PC-3 (cell line): ENCODE measurements around the gene KIT. TPM values are rescaled to one million over a fixed set of nuclear protein-coding genes. Genes with fewer than 3 reads are reported as not detected.
"Not testable (repeated sequence)": the region's sequence is repeated elsewhere in the genome, so short reads cannot be mapped to it uniquely, and the experiment has no call there.

Experiments used
- ATAC-seq: fragments of 200-7000 bp; cut with Tn5 transposase; 2 replicates; pipeline ENCODE4 v1.9.1; 2020; ENCODE audit warnings: mild to moderate bottlenecking, moderate library complexity
- BruUV-seq: library from RNA; stranded (reverse); fragments of 400-500 nt; replicated peaks from 2 replicates; lab custom pipeline; 2021; lab: Mats Ljungman, UMichigan
- CTCF ChIA-PET: fragments of 300-600 bp; sonication (Branson Sonifier 250); formaldehyde crosslinking; loops from one replicate; lab custom pipeline; 2022; ENCODE audit warnings: antibody characterized with exemption; lab: Charles Lee
- POLR2A ChIA-PET: fragments of 300-600 bp; sonication (Branson Sonifier 250); formaldehyde crosslinking; loops from one replicate; lab custom pipeline; 2022; ENCODE audit warnings: antibody characterized with exemption; ENCODE audit not compliant: unreplicated experiment; lab: Charles Lee
- DNase-seq: peaks from one replicate; pipeline ENCODE4 v3.0.0-alpha.2; 2015
- H2AFZ ChIP-seq: fragments of 300-600 bp; sonication (generic); 2 replicates; pipeline ENCODE4 v1.6.0; 2016; ENCODE audit warnings: antibody characterized with exemption, low read length
- H3F3A ChIP-seq: fragments of 300-600 bp; sonication (generic); one replicate; pipeline ENCODE4 v1.6.0; 2017; ENCODE audit warnings: antibody characterized with exemption, low read length, control low read depth, mild to moderate bottlenecking; ENCODE audit not compliant: unreplicated experiment
- H3K27ac ChIP-seq: fragments of 300-600 bp; sonication (generic); 2 replicates; pipeline ENCODE4 v1.5.1; 2016; ENCODE audit warnings: mild to moderate bottlenecking, low read length
- H3K27me3 ChIP-seq: fragments of 300-600 bp; sonication (generic); 2 replicates; pipeline ENCODE4 v1.6.1; 2016; ENCODE audit warnings: low read length, mixed read lengths
- H3K36me3 ChIP-seq: fragments of 300-600 bp; sonication (generic); 2 replicates; pipeline ENCODE4 v1.6.1; 2016; ENCODE audit warnings: low read depth, mixed run types, low read length, mixed read lengths
- H3K4me1 ChIP-seq: fragments of 300-600 bp; sonication (generic); 2 replicates; pipeline ENCODE4 v1.5.1; 2016; ENCODE audit warnings: low read length; ENCODE audit not compliant: insufficient read depth
- H3K4me2 ChIP-seq: fragments of 300-600 bp; sonication (generic); 2 replicates; pipeline ENCODE4 v1.6.0; 2016; ENCODE audit warnings: low read length
- H3K4me3 ChIP-seq: fragments of 300-600 bp; sonication (generic); 2 replicates; pipeline ENCODE4 v1.5.1; 2016; ENCODE audit warnings: mild to moderate bottlenecking, low read length, mixed read lengths
- H3K79me2 ChIP-seq: fragments of 300-600 bp; sonication (generic); 2 replicates; pipeline ENCODE4 v1.6.1; 2017; ENCODE audit warnings: low read length, mixed read lengths
- H3K9ac ChIP-seq: fragments of 300-600 bp; sonication (generic); 2 replicates; pipeline ENCODE4 v1.6.0; 2016; ENCODE audit warnings: mild to moderate bottlenecking, low read length
- H3K9me2 ChIP-seq: fragments of 300-600 bp; sonication (generic); replicated peaks from 2 replicates; pipeline ENCODE4 v1.6.1; 2016; ENCODE audit warnings: mixed run types, low read length, mixed read lengths
- H3K9me3 ChIP-seq: fragments of 300-600 bp; sonication (generic); 2 replicates; pipeline ENCODE4 v1.6.1; 2016; ENCODE audit warnings: low read length, mixed read lengths
- H4K20me1 ChIP-seq: fragments of 300-600 bp; sonication (generic); 2 replicates; pipeline ENCODE4 v1.6.1; 2016; ENCODE audit warnings: low read length, mixed read lengths
- CTCF ChIP-seq: fragments of 300-600 bp; sonication (generic); conservative IDR thresholded peaks from 2 replicates; pipeline ENCODE4 v1.5.1; 2017; ENCODE audit warnings: antibody characterized with exemption, low read depth, mild to moderate bottlenecking, low read length
- EZH2 ChIP-seq: fragments of 300-600 bp; sonication (generic); IDR thresholded peaks from one replicate; pipeline ENCODE4 v1.6.1; 2017; ENCODE audit warnings: antibody characterized with exemption, mild to moderate bottlenecking, low read length; ENCODE audit not compliant: unreplicated experiment
- EZH2phosphoT487 ChIP-seq: fragments of 300-600 bp; sonication (generic); IDR thresholded peaks from 2 replicates; pipeline ENCODE4 v1.6.1; 2018; ENCODE audit warnings: mild to moderate bottlenecking, antibody characterized with exemption, low read length, borderline replicate concordance
- intact Hi-C: fragments of 100-400 bp; cut with micrococcal nuclease; formaldehyde crosslinking; loops from 2 replicates; pipeline ENCODE4 v1.9.0; 2023
- total RNA-seq: library from RNA; depleted of rRNA; stranded (reverse); fragments of >200 nt; gene quantifications from 2 replicates; pipeline ENCODE4 v1.2.3, GENCODE V29; 2014

Gene KIT
- total RNA-seq, 1 experiment from 2014 or later, result not detected

GRCh38 chr4:54637325-54637724 lies 20.4 kb upstream of the KIT start:
- Histone ChIP-seq H3K9me3 (no peaks in the 10 kb centered on the region), H3F3A (no peaks in the 10 kb centered on the region), H3K9ac (no peak overlapping the region), H3K79me2 (no peaks in the 10 kb centered on the region), H3K36me3 (no peaks in the 10 kb centered on the region), H3K4me3 (no peak overlapping the region), H3K27me3 (peaks cover 32% of the 10 kb centered on the region), H4K20me1 (no peaks in the 10 kb centered on the region), H3K4me1 (no peaks in the 10 kb centered on the region), H3K4me2 (no peak overlapping the region), H3K9me2 (no peaks in the 10 kb centered on the region), H2AFZ (no peak overlapping the region), H3K27ac (no peak overlapping the region)
- BruUV-seq, result no TSS peak
- TF ChIP-seq EZH2, result no peak
- TF ChIP-seq EZH2phosphoT487, result no peak
- CTCF ChIA-PET, result no interaction called here
- intact Hi-C loops, result no loop called here
- ATAC-seq, result no peak
- no peak for DNase-seq
- POLR2A ChIA-PET, result no interaction called here

GRCh38 chr4:54641101-54641500 lies 16.7 kb upstream of the KIT start:
- H3K27ac ChIP-seq, POLR2A ChIA-PET, intact Hi-C loops, DNase-seq, H4K20me1 ChIP-seq, H3K36me3 ChIP-seq, H3K79me2 ChIP-seq, H3K4me3 ChIP-seq, ATAC-seq, H3K9me3 ChIP-seq, BruUV-seq, H3K9me2 ChIP-seq, CTCF ChIA-PET, H3F3A ChIP-seq, H3K4me2 ChIP-seq, H3K9ac ChIP-seq, H2AFZ ChIP-seq, H3K4me1 ChIP-seq: not testable (repeated sequence)
- peaks cover 57% of the 10 kb centered on the region for H3K27me3 ChIP-seq

GRCh38 chr4:54643172-54643571 lies 14.6 kb upstream of the KIT start:
- no peak overlapping the region for H3K4me3 ChIP-seq
- no peak for TF ChIP-seq CTCF
- TF ChIP-seq EZH2, result no peak
- TF ChIP-seq EZH2phosphoT487, result no peak
- no peaks in the 10 kb centered on the region for H3K79me2 ChIP-seq
- no TSS peak for BruUV-seq
- H2AFZ ChIP-seq, result no peak overlapping the region
- ChIA-PET CTCF (no interaction called here), POLR2A (no interaction called here)
- H3K4me1 ChIP-seq, result no peaks in the 10 kb centered on the region
- ATAC-seq (no peak), DNase-seq (no peak)
- H4K20me1 ChIP-seq, result no peaks in the 10 kb centered on the region
- no peaks in the 10 kb centered on the region for H3F3A ChIP-seq
- no peaks in the 10 kb centered on the region for H3K9me3 ChIP-seq
- no peak overlapping the region for H3K27ac ChIP-seq
- no peak overlapping the region for H3K9ac ChIP-seq
- peaks cover 57% of the 10 kb centered on the region for H3K27me3 ChIP-seq
- H3K36me3 ChIP-seq, result no peaks in the 10 kb centered on the region
- H3K9me2 ChIP-seq, result no peaks in the 10 kb centered on the region
- intact Hi-C loops, result no loop called here
- H3K4me2 ChIP-seq, result no peak overlapping the region
